ENCODE results near the gene CRELD2. TPM values are rescaled to one million over a fixed set of nuclear protein-coding genes. Genes with fewer than 3 reads are reported as not detected.

CRELD2 gene
- total and polyA plus RNA-seq, 2 of the 8 experiments (the other 6 are each of a cell fraction or from before 2014, with no cell fraction given): 24.5 to 36.6 TPM

- TF ChIP-seq NANOG (IDR thresholded peaks at IDR 0.05; ENCODE audit: insufficient read depth, low read depth, low read length, poor library complexity, severe bottlenecking) (no peak), USF2 (IDR thresholded peaks at IDR 0.05; ENCODE audit: low read length) (no peak), HDAC2 (IDR thresholded peaks at IDR 0.05; ENCODE audit: borderline replicate concordance in 1 of 2, low read depth in 2 of 2, low read length in 2 of 2) (no peak), GABPA (IDR thresholded peaks at IDR 0.05; ENCODE audit: borderline replicate concordance, insufficient read depth, low read length) (no peak), BCL11A (IDR thresholded peaks at IDR 0.05; ENCODE audit: low read depth in 2 of 2, low read length in 2 of 2) (no peak), ATF2 (IDR thresholded peaks at IDR 0.05; ENCODE audit: low read length) (no peak), GTF2F1 (IDR thresholded peaks at IDR 0.05; ENCODE audit: borderline replicate concordance, low read depth, low read length) (no peak)
Measured at GRCh38 chr22:49924113-49924833, 5.8 kb downstream of the CRELD2 start (continued).
